SU-DHL-6 (cell line): Measurements from ENCODE around the gene GPR148.

ENCODE experiments used
- H2AFZ ChIP-seq: fragments of 200-600 bp; sonication (generic); 2 replicates; pipeline ENCODE4 v1.6.1; 2014; ENCODE audit warnings: low read depth, mild to moderate bottlenecking, moderate library complexity, mixed read lengths, antibody characterized with exemption, low read length; ENCODE audit not compliant: severe bottlenecking
- H3F3A ChIP-seq: fragments of 200-600 bp; shearing (Covaris generic); 2 replicates; pipeline ENCODE4 v1.6.0; 2016; ENCODE audit warnings: antibody characterized with exemption, mild to moderate bottlenecking; ENCODE audit not compliant: insufficient read depth
- H3K27ac ChIP-seq: fragments of 200-600 bp; sonication (generic); 2 replicates; pipeline ENCODE4 v1.5.1; 2016; ENCODE audit warnings: low read depth, mild to moderate bottlenecking, low read length, moderate library complexity, mixed read lengths
- H3K27me3 ChIP-seq: fragments of 200-600 bp; sonication (generic), shearing (Covaris generic); 2 replicates; pipeline ENCODE4 v1.6.0; 2014; ENCODE audit warnings: mild to moderate bottlenecking, low read length
- H3K36me3 ChIP-seq: fragments of 200-600 bp; sonication (generic); 2 replicates; pipeline ENCODE4 v1.6.1; 2014; ENCODE audit warnings: mild to moderate bottlenecking, low read length, mixed read lengths
- H3K4me2 ChIP-seq: fragments of 300-600, 200-600 bp; shearing (Covaris generic), sonication (generic); 2 replicates; pipeline ENCODE4 v1.6.0; 2014; ENCODE audit warnings: low read length, low read depth, mild to moderate bottlenecking; ENCODE audit not compliant: poor library complexity, severe bottlenecking
- H3K4me3 ChIP-seq: fragments of 200-600 bp; sonication (generic); 2 replicates; pipeline ENCODE4 v1.5.1; 2014; ENCODE audit warnings: antibody characterized with exemption, low read length, mild to moderate bottlenecking, mixed read lengths; ENCODE audit not compliant: insufficient read depth, poor library complexity, severe bottlenecking
- H3K79me2 ChIP-seq: fragments of 200-600 bp; sonication (generic); 2 replicates; pipeline ENCODE4 v1.6.1; 2014; ENCODE audit warnings: mild to moderate bottlenecking, low read length, moderate library complexity; ENCODE audit not compliant: insufficient read depth
- H3K9ac ChIP-seq: fragments of 200-600 bp; sonication (generic); 2 replicates; pipeline ENCODE4 v1.7.0; 2014; ENCODE audit warnings: mild to moderate bottlenecking, low read length
- H3K9me2 ChIP-seq: fragments of 200-600 bp; sonication (generic); replicated peaks from 2 replicates; pipeline ENCODE4 v1.6.1; 2014; ENCODE audit warnings: low read length; ENCODE audit not compliant: insufficient read depth
- H3K9me3 ChIP-seq: fragments of 200-600 bp; sonication (generic); 2 replicates; pipeline ENCODE4 v1.6.1; 2014; ENCODE audit warnings: low read length, mixed read lengths; ENCODE audit not compliant: insufficient read depth
- H4K20me1 ChIP-seq: fragments of 200-600 bp; sonication (generic); 2 replicates; pipeline ENCODE4 v1.6.1; 2014; ENCODE audit warnings: low read depth, mild to moderate bottlenecking, antibody characterized with exemption, low read length, moderate library complexity, mixed read lengths
- EZH2phosphoT487 ChIP-seq: fragments of 200-600 bp; sonication (generic), shearing (Covaris generic); conservative IDR thresholded peaks from 2 replicates; pipeline ENCODE4 v1.6.1; 2018; ENCODE audit warnings: mild to moderate bottlenecking, antibody characterized with exemption, low read length, moderate library complexity, mixed read lengths
- TF ChIP-seq, protein P1 (sequence below): fragments of 200-600 bp; sonication (generic); IDR thresholded peaks from one replicate; pipeline ENCODE4 v1.5.1; 2017; ENCODE audit warnings: antibody characterized with exemption, mild to moderate bottlenecking, low read length, moderate library complexity; ENCODE audit not compliant: insufficient read depth, poor library complexity, severe bottlenecking

Gene GPR148

DNA sequence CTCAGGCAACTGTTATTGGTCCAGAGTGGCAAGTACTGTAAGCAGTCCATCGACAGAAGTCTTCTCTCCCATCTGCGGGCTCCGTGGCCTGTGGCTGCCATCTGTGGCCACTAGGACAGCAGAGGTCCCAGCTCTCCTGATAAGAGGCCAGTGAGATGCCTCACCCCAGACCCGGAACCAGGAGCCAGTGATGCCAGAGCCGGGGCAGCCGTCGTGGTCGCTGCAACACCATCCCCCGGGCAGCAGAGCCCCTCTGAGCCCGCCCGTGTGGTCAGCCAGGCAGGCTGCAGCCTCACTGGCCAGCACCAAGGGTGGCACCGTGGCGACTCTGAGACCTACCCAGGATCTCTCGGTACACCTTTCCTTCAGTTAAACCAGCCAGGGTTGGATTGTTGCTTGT, 8.7 kb downstream of the GPR148 start:
- H3K4me3 ChIP-seq, result no peak overlapping the region
- H3K79me2 ChIP-seq, result no peaks in the 10 kb centered on the region
- H3K9me2 ChIP-seq, result no peaks in the 10 kb centered on the region
- H2AFZ ChIP-seq, result no peak overlapping the region
- H3K36me3 ChIP-seq, result no peaks in the 10 kb centered on the region
- H3K9ac ChIP-seq, result no peak overlapping the region
- H4K20me1 ChIP-seq, result no peaks in the 10 kb centered on the region
- TF ChIP-seq EZH2phosphoT487, result no peak
- TF ChIP-seq, protein P1, sequence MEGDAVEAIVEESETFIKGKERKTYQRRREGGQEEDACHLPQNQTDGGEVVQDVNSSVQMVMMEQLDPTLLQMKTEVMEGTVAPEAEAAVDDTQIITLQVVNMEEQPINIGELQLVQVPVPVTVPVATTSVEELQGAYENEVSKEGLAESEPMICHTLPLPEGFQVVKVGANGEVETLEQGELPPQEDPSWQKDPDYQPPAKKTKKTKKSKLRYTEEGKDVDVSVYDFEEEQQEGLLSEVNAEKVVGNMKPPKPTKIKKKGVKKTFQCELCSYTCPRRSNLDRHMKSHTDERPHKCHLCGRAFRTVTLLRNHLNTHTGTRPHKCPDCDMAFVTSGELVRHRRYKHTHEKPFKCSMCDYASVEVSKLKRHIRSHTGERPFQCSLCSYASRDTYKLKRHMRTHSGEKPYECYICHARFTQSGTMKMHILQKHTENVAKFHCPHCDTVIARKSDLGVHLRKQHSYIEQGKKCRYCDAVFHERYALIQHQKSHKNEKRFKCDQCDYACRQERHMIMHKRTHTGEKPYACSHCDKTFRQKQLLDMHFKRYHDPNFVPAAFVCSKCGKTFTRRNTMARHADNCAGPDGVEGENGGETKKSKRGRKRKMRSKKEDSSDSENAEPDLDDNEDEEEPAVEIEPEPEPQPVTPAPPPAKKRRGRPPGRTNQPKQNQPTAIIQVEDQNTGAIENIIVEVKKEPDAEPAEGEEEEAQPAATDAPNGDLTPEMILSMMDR, result no peak
- H3K9me3 ChIP-seq, result no peaks in the 10 kb centered on the region
- H3K4me2 ChIP-seq, result no peak overlapping the region
- no peaks in the 10 kb centered on the region for H3K27me3 ChIP-seq
- H3K27ac ChIP-seq, result no peak overlapping the region
- H3F3A ChIP-seq, result no peaks in the 10 kb centered on the region

- Histone ChIP-seq H3K4me2 (no peak overlapping the region), H3K4me3 (no peak overlapping the region), H4K20me1 (no peaks in the 10 kb centered on the region), H3K9me3 (no peaks in the 10 kb centered on the region), H3K27me3 (no peaks in the 10 kb centered on the region), H3K27ac (no peak overlapping the region), H3F3A (no peaks in the 10 kb centered on the region), H3K9ac (no peak overlapping the region), H2AFZ (no peak overlapping the region), H3K79me2 (no peaks in the 10 kb centered on the region), H3K9me2 (no peaks in the 10 kb centered on the region), H3K36me3 (no peaks in the 10 kb centered on the region)
- TF ChIP-seq, protein P1, result no peak
- TF ChIP-seq EZH2phosphoT487, result no peak
Observed at GRCh38 chr2:130740671-130741070, 11.8 kb downstream of the GPR148 start.

- Histone ChIP-seq H3K9me3 (no peaks in the 10 kb centered on the region), H3K9ac (no peak overlapping the region), H4K20me1 (no peaks in the 10 kb centered on the region), H2AFZ (no peak overlapping the region), H3F3A (no peaks in the 10 kb centered on the region), H3K27me3 (no peaks in the 10 kb centered on the region), H3K36me3 (no peaks in the 10 kb centered on the region), H3K27ac (no peak overlapping the region), H3K9me2 (no peaks in the 10 kb centered on the region), H3K4me2 (no peak overlapping the region), H3K4me3 (no peak overlapping the region), H3K79me2 (no peaks in the 10 kb centered on the region)
- TF ChIP-seq, protein P1, result no peak
- TF ChIP-seq EZH2phosphoT487, result no peak
Observed at GRCh38 chr2:130743278-130743677, 14.4 kb downstream of the GPR148 start.
